HL-60/S4 (cell line): ENCODE measurements around the gene CMSS1.

Experiments used
- in situ Hi-C: fragments of 300-500 bp; cut with MboI; formaldehyde crosslinking; loops from 2 replicates; pipeline ENCODE4 v1.14.3; 2022; ENCODE audit warnings: low sequenced_read_pairs

CMSS1 gene

GRCh38 chr3:100097919-100098783 is 280.5 kb downstream of the CMSS1 start:
- in situ Hi-C loops: no loop called here

DNA sequence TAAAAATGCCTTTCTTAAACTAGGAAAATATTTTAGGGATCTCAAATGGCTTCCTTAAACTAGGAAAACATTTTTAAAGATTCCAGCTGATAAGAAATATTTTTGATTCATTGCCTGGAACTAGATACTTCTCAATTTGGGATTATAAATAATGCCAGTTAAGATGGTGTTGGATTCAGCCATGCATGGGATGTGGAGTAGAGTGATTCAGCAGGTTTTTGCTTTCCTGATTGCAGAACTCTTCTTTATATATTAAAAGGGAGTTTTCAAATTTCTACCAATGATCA is 281.1 kb downstream of the CMSS1 start:
- in situ Hi-C loops: no loop called here

DNA sequence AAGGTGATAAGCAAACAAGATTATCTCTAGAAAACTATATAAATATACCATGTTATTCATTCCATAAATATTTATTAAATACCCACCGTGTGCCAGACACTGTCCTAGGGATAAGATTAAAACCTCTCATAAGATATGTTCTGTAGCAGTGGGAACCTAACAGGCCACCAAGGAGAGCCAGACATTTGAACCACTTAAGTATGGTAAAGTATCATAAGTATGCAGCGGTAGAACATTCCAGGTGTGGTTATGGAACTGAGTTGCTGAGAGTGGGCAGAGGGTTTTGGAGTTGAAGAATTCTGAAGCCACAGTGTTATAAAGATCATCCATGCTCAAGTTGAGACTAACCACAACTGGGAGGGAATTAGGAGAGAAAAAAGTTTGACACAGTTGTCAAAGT is 282.0 kb downstream of the CMSS1 start:
- in situ Hi-C loops: no loop called here

DNA sequence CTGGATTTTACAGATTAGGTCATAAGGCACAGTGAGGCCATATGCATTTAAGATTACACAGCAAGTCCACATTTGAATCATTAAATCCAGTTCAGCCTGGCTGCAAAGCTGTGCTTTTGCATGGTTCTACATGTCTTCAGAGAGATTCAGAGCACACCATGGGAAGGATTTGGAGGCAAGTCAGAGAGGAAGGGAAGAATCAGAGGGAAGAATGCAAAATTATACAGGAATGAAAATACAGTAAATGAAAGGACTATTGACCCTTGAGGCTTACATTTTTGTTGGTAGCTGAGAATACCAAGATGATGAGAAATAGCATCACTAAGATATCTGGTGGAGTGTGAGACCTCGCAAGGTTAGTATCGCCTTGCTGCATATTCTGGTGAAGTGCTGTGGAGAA is 282.8 kb downstream of the CMSS1 start:
- in situ Hi-C loops: no loop called here

DNA sequence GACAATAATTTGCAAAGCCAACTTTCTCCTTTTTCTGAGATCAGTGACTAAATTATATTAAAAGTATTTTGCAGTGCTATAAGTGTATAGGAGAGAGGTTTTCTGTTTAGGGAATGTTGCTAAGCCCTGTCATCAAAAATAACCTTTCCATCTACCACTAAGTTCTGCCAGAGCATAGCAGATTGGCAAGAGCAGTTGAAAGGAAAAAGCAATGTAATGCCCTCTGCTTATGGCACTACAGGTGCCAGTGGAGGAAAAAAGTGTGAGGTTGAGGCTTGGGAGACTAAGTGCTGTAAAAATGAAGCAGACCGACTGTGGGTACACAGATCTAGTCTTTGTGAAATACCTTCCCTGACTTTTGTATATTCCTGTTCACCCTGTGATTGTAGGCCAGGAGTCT is 285.1 kb downstream of the CMSS1 start:
- in situ Hi-C loops: no loop called here

GRCh38 chr3:100103558-100104441 is 286.1 kb downstream of the CMSS1 start:
- in situ Hi-C loops: no loop called here

DNA sequence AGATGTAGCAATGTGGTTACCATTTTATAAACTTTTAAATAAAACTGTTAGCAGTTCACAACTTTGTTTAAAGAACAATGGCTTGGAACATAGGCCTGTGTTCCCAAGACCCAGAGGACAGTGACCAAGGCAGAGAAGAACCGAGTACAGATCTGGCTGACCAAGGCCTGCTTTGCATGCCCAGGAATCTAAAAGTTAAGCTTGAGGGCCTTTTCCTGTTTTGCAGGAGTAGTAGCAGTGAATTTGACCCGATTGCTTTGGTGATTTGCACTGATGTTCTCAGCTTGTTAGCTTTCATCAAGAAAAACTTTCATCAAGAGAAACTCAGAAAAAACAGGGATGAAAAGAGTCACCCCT is 286.8 kb downstream of the CMSS1 start:
- in situ Hi-C loops: no loop called here

- in situ Hi-C loops: no loop called here
These were observed 287.3 kb downstream of the CMSS1 start for GRCh38 chr3:100104817-100105413.

DNA sequence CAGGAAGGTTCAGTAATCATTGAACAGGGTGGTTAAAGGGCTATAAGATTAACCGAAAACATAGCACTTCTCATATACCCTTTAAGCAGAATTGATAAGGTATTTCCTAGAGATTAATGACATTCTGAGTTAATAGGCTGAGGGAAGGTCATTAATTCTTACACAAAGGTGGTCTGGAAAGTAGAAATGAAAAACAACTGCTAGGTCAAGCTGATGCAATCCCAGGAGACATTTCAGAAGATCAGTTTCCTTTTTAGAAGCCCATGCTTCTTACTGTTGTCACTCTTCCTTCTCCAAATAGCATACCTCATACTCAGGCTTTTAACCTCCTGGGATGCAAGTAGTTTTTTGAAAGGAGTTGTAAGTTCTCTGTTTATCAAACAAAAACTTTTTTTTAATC is 287.8 kb downstream of the CMSS1 start:
- in situ Hi-C loops: no loop called here

DNA sequence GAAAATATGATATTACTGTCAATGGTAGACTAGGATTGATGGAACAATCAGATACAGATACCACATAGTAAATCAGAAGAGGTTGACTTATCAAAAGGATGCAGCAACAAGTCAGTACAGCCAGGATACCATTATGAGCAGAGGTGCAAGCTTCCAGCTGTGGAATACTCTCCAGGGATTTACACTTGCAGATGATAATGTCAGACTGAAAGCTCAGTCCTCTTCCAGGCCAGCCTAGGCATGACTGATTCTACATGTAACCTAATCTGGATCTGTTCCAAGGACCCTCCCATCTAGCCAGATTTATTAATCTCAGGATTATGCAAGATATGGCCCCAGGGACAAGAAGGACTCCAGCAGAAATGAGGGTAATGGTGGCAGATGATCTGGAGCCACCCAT is 288.4 kb downstream of the CMSS1 start:
- in situ Hi-C loops: no loop called here

- in situ Hi-C loops: no loop called here
These were observed 289.0 kb downstream of the CMSS1 start for GRCh38 chr3:100106531-100107141.

DNA sequence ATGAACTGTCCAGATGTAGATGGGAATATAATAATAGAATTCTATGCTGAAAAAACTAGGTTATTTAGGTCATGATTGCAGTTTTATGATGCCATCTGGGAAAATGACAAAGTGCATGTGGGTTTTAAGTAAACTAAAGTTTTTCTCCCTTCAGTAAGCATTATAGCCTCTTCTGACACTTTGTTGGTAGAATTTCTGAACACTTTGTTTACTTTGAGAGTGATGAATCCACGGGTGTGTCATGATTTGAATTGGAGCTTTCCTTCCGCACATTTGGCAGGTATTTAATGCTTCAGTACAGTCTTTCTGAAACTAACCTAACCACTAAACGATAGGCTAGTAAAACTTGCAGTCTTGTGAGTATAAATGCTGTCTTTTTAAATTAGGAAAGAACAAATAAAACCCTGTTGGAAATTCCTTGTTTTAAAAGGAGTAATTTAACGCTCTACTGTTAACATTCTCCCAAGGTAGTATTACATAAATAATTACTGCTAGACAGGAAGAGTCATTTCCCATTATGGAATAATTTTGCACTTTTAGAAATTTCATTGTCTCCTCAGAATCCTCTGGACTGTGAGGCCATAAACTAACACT is 289.7 kb downstream of the CMSS1 start:
- in situ Hi-C loops: no loop called here

DNA sequence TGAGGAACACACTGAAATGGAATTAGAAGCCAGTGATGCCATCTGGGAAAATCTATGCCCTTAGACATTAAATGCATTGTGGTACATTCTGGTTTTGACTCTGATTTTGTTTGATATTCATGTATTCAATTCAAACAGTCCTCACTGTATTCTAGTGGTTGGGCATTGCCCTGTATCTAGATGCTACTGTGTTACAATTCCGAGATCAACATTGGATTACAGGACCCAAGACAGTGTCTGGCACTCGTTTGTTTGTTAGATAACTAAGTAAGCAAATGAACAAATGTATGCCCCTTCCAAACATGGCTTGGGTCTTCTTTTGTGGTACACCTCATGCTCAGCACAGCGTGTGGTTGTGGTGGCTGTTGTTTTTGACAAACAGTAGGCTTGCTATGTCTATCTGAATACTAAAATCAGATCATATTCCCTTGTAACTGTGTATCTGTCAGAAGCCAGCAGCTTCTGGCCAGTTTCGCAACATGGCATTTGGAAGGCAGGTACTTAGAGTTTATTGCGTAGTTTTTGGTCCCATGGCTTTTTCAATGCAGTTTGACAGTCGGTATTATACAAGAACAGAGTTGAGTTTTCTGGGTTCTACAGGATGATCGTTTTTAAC is 290.9 kb downstream of the CMSS1 start:
- in situ Hi-C loops: no loop called here

- in situ Hi-C loops: no loop called here
These were observed 292.5 kb downstream of the CMSS1 start for GRCh38 chr3:100110162-100110561.

DNA sequence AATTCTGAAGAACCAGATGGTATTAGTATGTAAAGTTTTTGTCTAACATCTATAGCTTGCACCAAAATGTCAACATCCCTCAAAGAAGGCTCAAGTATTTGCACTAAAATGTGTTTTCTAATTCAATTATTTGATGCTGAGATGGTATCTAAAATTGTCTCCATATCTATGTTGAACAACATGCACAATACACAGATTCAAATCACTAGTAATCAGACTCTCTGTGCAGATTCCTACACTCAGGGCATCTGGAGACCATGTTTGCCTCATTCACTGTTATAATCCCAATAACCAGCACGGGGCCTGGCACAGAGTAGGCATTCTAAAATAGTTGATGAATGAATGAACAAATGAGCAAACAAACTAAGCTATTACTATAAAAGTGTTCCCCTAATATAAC is 294.1 kb downstream of the CMSS1 start:
- in situ Hi-C loops: no loop called here

DNA sequence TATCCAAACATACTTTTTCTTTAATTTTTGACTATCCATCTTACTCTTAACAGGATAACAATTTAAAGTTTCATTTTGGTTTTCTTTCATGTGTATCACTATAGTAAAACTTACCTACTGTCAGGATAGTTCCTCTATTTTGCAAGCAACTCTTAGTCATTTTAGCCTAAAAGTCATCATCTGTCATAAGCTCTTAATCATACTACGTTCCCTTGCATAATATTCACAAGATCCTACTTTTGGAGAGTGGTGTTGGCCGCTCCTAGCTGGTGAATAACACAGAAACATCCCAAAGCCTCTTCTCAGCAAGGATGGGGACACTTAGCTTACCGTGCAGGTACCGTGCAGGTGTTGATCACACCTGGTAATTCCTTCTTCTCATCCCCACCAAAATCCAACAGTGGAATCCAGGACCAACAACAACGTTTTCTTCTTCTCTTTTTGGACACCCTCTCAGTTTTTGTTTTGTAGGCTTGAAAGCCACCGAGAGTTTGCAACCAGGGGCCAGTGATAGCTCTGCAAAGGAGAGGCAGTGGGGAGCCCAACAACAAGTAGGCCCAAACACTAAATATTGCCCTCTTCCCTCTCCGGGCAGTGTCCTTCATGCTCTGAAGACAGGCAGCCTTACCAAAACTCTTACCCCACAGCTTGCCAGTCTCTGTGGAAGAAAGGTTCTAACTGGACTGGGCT is 296.2 kb downstream of the CMSS1 start:
- in situ Hi-C loops: no loop called here

- in situ Hi-C loops: no loop called here
These were observed 296.9 kb downstream of the CMSS1 start, which contains the start of gene FILIP1L for GRCh38 chr3:100114413-100115030. TSS of gene FILIP1L (minus strand) at chr3:100114501.

- in situ Hi-C loops: no loop called here
These were observed 299.4 kb downstream of the CMSS1 start for GRCh38 chr3:100117093-100117492.

GRCh38 chr3:100120012-100120411 is 302.4 kb downstream of the CMSS1 start:
- in situ Hi-C loops: no loop called here

GRCh38 chr3:100120693-100121092 is 303.0 kb downstream of the CMSS1 start:
- in situ Hi-C loops: no loop called here
